ENCODE results near the gene ASIC2. TPM values are rescaled to one million over a fixed set of nuclear protein-coding genes. Genes with fewer than 3 reads are reported as not detected.

Gene ASIC2
- total RNA-seq, 1 donor from 2014 or later, result not detected

DNA sequence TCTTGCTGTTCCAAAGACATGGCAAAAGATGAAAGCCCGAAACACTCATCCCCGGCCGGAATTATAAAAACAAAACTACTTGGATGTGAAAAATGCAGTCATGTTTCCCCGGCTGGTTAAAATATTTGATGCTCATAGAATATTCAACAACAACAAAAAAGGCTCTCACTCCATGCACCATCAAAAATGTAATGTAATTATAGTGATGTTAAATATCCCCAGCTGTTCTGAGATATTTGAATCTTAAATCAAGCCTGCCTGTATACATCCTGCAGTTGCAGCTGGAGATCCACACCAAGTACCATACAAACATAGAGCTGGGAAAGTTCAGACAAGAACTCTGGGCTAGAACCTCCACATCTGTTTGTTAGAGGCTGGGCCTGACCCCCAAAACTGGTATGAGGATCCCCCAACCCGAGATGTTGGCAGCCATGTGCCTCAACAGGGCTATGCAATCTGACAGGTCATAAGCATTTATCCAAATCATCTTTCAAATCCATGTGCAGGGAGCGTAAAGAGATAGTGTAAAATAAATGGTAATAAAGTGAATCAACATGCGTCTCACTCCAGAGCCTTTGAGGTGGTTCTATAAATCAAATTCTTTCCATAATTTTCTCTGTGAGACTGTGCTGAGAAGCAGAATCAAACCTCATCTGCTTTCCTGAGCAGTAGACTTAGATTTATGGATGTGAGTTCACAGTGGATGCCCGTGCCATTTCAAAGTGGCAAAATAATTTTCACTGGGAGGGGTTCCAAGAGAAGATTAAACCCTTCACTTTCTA lies 12.7 kb downstream of the ASIC2 start:
- ATAC-seq (ENCODE audit: low read depth) (no peak), DNase-seq (no peak)
- no peaks in the 10 kb centered on the region for H3K4me1 Mint-ChIP-seq
- intact Hi-C loops (cut with micrococcal nuclease), result no loop called here
- H3K9me3 Mint-ChIP-seq, result no peaks in the 10 kb centered on the region
- H3K27me3 Mint-ChIP-seq, result peaks cover 13% of the 10 kb centered on the region
- ChIA-PET POLR2A (no interaction called here), CTCF (no interaction called here)
- no peak for TF ChIP-seq CTCF (IDR thresholded peaks at IDR 0.05)
- H3K4me3 Mint-ChIP-seq, result no peak overlapping the region
- no peak overlapping the region for H3K27ac Mint-ChIP-seq
- no peaks in the 10 kb centered on the region for H3K36me3 Mint-ChIP-seq (ENCODE audit: low read depth)

DNA sequence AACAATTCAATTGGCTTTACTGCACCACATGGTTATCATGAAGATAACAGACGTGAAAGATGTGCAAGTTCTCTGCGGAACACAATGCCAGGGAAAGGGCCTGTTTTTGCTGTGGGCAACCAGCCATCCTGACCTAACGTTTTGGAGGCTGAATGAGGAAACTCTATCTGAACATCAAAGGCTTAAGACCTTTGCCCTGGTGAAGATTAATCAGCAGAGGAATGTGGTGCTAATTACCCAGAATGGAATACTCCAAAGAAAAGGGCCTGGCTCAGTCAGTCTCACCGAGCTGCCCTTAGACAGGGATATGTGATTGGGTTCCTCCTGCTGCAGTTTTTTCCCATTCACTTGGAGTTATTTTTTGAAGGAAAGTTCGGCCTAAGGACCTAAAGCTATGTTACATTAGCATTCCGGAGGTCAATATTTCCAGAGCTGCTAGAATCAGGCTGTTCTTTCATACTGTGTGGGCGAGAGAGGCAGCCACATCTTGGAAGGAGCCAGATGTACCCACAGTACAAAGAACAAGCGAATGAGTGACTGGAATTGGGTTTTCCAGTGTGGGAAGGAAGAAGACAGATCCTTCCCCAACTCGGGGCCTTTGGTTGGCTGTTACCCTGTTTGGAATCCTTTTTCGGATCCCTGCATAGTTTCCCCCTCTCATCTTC lies 15.5 kb downstream of the ASIC2 start:
- H3K4me3 Mint-ChIP-seq, result no peak overlapping the region
- POLR2A ChIA-PET, result no interaction called here
- no peak for TF ChIP-seq CTCF (IDR thresholded peaks at IDR 0.05)
- ATAC-seq (ENCODE audit: low read depth) (no peak), DNase-seq (no peak)
- CTCF ChIA-PET, result no interaction called here
- H3K36me3 Mint-ChIP-seq (ENCODE audit: low read depth), result no peaks in the 10 kb centered on the region
- H3K27me3 Mint-ChIP-seq, result peaks cover 11% of the 10 kb centered on the region
- intact Hi-C loops (cut with micrococcal nuclease), result no loop called here
- H3K27ac Mint-ChIP-seq, result no peak overlapping the region
- no peaks in the 10 kb centered on the region for H3K9me3 Mint-ChIP-seq
- no peaks in the 10 kb centered on the region for H3K4me1 Mint-ChIP-seq

GRCh38 chr17:33273743-33274410 lies 19.2 kb downstream of the ASIC2 start:
- no peak overlapping the region for H3K4me3 Mint-ChIP-seq
- intact Hi-C loops (cut with micrococcal nuclease), result no loop called here
- POLR2A ChIA-PET, result no interaction called here
- TF ChIP-seq CTCF (IDR thresholded peaks at IDR 0.05), result no peak
- ATAC-seq (ENCODE audit: low read depth), result no peak
- H3K9me3 Mint-ChIP-seq, result no peaks in the 10 kb centered on the region
- CTCF ChIA-PET, result no interaction called here
- H3K27me3 Mint-ChIP-seq, result peaks cover 5% of the 10 kb centered on the region
- no peak overlapping the region for H3K27ac Mint-ChIP-seq
- H3K4me1 Mint-ChIP-seq, result no peaks in the 10 kb centered on the region
- no peaks in the 10 kb centered on the region for H3K36me3 Mint-ChIP-seq (ENCODE audit: low read depth)
- no peak for DNase-seq

GRCh38 chr17:33273271-33273670 lies 19.8 kb downstream of the ASIC2 start:
- no peaks in the 10 kb centered on the region for H3K4me1 Mint-ChIP-seq
- TF ChIP-seq CTCF (IDR thresholded peaks at IDR 0.05), result no peak
- H3K9me3 Mint-ChIP-seq, result no peaks in the 10 kb centered on the region
- no peaks in the 10 kb centered on the region for H3K36me3 Mint-ChIP-seq (ENCODE audit: low read depth)
- ChIA-PET POLR2A (no interaction called here), CTCF (no interaction called here)
- DNase-seq (no peak), ATAC-seq (ENCODE audit: low read depth) (no peak)
- no peak overlapping the region for H3K27ac Mint-ChIP-seq
- no peak overlapping the region for H3K4me3 Mint-ChIP-seq
- intact Hi-C loops (cut with micrococcal nuclease), result no loop called here
- H3K27me3 Mint-ChIP-seq, result peaks cover 2% of the 10 kb centered on the region

DNA sequence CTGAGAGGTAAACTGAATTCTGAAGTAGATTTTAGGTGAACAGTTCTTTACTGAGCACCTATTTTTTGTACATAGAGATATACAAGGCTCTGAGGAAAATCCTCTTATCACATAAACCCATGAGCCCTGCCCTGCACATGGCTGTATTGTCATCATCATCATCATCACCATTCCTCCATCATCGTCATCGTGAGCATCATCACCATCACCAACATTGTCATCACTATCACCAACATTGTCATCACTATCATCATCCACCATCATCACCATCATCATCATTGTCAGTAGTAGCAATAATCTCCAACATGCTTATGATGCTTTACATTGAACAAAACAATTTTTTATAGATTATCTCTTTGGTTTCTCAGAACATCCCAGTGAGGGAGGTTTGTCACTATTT lies 20.7 kb downstream of the ASIC2 start:
- H3K27ac Mint-ChIP-seq, result no peak overlapping the region
- no peak for TF ChIP-seq CTCF (IDR thresholded peaks at IDR 0.05)
- H3K36me3 Mint-ChIP-seq (ENCODE audit: low read depth), result no peaks in the 10 kb centered on the region
- ChIA-PET CTCF (no interaction called here), POLR2A (no interaction called here)
- H3K4me1 Mint-ChIP-seq, result no peaks in the 10 kb centered on the region
- intact Hi-C loops (cut with micrococcal nuclease), result no loop called here
- DNase-seq (no peak), ATAC-seq (ENCODE audit: low read depth) (no peak)
- no peaks in the 10 kb centered on the region for H3K9me3 Mint-ChIP-seq
- H3K4me3 Mint-ChIP-seq, result no peak overlapping the region
- peaks cover 2% of the 10 kb centered on the region for H3K27me3 Mint-ChIP-seq
